ENCODE measurements around the gene NUTM1.

DNA sequence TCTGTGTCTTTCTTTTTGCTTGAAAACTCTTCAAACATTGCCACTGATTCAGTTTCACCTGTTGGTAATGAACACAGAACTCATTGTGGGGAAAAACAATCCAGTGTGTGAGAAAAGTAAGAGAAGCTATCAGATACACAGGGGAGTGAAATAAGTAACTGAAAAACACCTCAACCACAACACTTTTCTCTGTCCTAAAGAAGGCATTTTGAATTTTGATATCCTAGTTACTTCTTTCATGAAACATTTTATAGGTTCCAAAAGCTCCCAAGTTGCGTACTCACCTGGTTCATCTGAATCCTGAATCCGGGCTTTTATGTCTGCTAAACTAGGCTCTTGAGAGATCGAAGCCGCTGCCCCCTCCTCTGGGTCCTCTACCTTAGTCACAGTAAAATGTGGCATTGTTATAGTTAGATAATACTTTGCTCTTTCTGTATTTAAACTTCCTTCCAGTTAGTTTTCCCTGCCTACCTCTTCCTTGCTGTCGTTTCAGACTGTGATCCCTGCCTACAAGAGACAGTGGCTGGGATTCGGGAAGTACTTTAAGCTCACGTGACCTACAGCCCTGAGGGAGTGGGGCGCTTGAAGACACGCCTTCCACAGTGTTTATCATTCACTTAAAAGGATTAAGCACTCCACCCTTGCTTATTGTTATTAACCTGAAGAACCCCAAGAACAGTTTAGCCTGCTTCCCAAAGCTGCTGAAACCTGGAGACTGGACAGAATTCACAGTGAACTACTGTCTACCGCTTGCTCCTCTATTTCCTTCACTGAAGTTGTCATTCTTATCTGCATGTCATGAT lies 24.6 kb upstream of the NUTM1 start:
- TF ChIP-seq, protein P1, sequence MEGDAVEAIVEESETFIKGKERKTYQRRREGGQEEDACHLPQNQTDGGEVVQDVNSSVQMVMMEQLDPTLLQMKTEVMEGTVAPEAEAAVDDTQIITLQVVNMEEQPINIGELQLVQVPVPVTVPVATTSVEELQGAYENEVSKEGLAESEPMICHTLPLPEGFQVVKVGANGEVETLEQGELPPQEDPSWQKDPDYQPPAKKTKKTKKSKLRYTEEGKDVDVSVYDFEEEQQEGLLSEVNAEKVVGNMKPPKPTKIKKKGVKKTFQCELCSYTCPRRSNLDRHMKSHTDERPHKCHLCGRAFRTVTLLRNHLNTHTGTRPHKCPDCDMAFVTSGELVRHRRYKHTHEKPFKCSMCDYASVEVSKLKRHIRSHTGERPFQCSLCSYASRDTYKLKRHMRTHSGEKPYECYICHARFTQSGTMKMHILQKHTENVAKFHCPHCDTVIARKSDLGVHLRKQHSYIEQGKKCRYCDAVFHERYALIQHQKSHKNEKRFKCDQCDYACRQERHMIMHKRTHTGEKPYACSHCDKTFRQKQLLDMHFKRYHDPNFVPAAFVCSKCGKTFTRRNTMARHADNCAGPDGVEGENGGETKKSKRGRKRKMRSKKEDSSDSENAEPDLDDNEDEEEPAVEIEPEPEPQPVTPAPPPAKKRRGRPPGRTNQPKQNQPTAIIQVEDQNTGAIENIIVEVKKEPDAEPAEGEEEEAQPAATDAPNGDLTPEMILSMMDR (IDR thresholded peaks at IDR 0.05) = no peak
- peak; percentile 85 to 91 for TF ChIP-seq POLR2A (IDR thresholded peaks at IDR 0.05)
